Coronary artery (tissue), 2 donors: Measurements from ENCODE around the gene TGFBR2.
A peak's percentile ranks its signal among the peaks of the same experiment; 100 is the strongest.

Experiments used
- DNase-seq: peaks from one replicate; pipeline ENCODE4 v3.0.0-alpha.2; 2017; ENCODE audit warnings: low spot score
- H3K27ac ChIP-seq, 2 donors: fragments of 200-600 bp; sonication (generic); one replicate each; pipeline ENCODE4 v1.5.1; 2016 to 2019
- H3K4me3 ChIP-seq: fragments of 200-600 bp; sonication (generic); 2 replicates; pipeline ENCODE4 v1.5.1; 2016; ENCODE audit warnings: mild to moderate bottlenecking, moderate library complexity
- CTCF ChIP-seq: fragments of 200-600 bp; sonication (generic); IDR thresholded peaks from one replicate; pipeline ENCODE4 v1.5.1; 2019; ENCODE audit warnings: antibody characterized with exemption

Gene TGFBR2

GRCh38 chr3:30661098-30661873 is 54.9 kb downstream of the TGFBR2 start:
- Histone ChIP-seq H3K27ac (peak overlapping the region in 1 of 2 donors; percentile 11), H3K4me3 (no peak overlapping the region)
- TF ChIP-seq CTCF = no peak
- DNase-seq = no peak

GRCh38 chr3:30662836-30663235 is 56.4 kb downstream of the TGFBR2 start:
- H3K4me3 ChIP-seq = no peak overlapping the region
- no peak for TF ChIP-seq CTCF
- H3K27ac ChIP-seq = peak overlapping the region in 1 of 2 donors; percentile 7
- DNase-seq = no peak

GRCh38 chr3:30663533-30664241 is 57.3 kb downstream of the TGFBR2 start:
- DNase-seq = no peak
- no peak for TF ChIP-seq CTCF
- no peak overlapping the region for H3K4me3 ChIP-seq
- peak overlapping the region in 1 of 2 donors; percentile 15 for H3K27ac ChIP-seq

GRCh38 chr3:30664459-30664858 is 58.1 kb downstream of the TGFBR2 start:
- Histone ChIP-seq H3K4me3 (no peak overlapping the region), H3K27ac (peak overlapping the region; percentile 15)
- no peak for TF ChIP-seq CTCF
- no peak for DNase-seq

- H3K4me3 ChIP-seq = no peak overlapping the region
- DNase-seq = no peak
- H3K27ac ChIP-seq = peak overlapping the region; percentile 15
- no peak for TF ChIP-seq CTCF
Measured at GRCh38 chr3:30664884-30665283, 58.5 kb downstream of the TGFBR2 start.

- H3K4me3 ChIP-seq = no peak overlapping the region
- peak overlapping the region in 1 of 2 donors; percentile 15 for H3K27ac ChIP-seq
- TF ChIP-seq CTCF = no peak
- no peak for DNase-seq
Measured at GRCh38 chr3:30665539-30665938, 59.1 kb downstream of the TGFBR2 start.
